Thyroid gland (tissue), 4 donors: ENCODE measurements around the gene ARID4B. TPM values are rescaled to one million over a fixed set of nuclear protein-coding genes. Genes with fewer than 3 reads are reported as not detected.

Source experiments
- DNase-seq, 2 donors: peaks; one replicate each; pipeline ENCODE4 v3.0.0-alpha.2; 2019
- H3K27ac ChIP-seq, 3 donors: fragments of 200-600 bp; sonication (generic); 1 replicate in 2 of 3; 2 replicates in 1 of 3; pipeline ENCODE4 v1.5.1; 2016 to 2019; ENCODE audit warnings: mild to moderate bottlenecking in 1 of 3, moderate library complexity in 1 of 3
- H3K27me3 ChIP-seq: fragments of 200-600 bp; sonication (generic); one replicate; pipeline ENCODE4 v1.5.1; 2019
- H3K36me3 ChIP-seq, 2 donors: fragments of 200-600 bp; sonication (generic); one replicate each; pipeline ENCODE4 v1.5.1; 2016 to 2019
- H3K4me1 ChIP-seq, 2 donors: fragments of 200-600 bp; sonication (generic); one replicate each; pipeline ENCODE4 v1.5.1; 2017 to 2019
- H3K4me3 ChIP-seq, 3 donors: fragments of 200-600 bp; sonication (generic); replicated peaks in 1 of 3; 1 replicate in 2 of 3; 2 replicates in 1 of 3; pipeline ENCODE4 v1.5.1; 2016; ENCODE audit warnings: mild to moderate bottlenecking in 1 of 3
- H3K9me3 ChIP-seq: fragments of 200-600 bp; sonication (generic); one replicate; pipeline ENCODE4 v1.5.1; 2017
- POLR2A ChIP-seq, 2 donors: fragments of 450-650 bp; IDR thresholded peaks; one replicate each; pipeline ENCODE4 v1.6.1; 2017; ENCODE audit warnings: antibody characterized with exemption in 2 of 2, mild to moderate bottlenecking in 2 of 2, moderate library complexity in 1 of 2
- WGBS, 2 donors: methylation state at CpG; one replicate each; pipeline ENCODE4 v1.1.5; 2017; 5-methylcytosine and 5-hydroxymethylcytosine counted together
- intact Hi-C: fragments of 100-400 bp; cut with DNase I; formaldehyde crosslinking; loops from one replicate; pipeline ENCODE4 v1.15.1; 2023
- total RNA-seq, 4 donors: library from RNA; depleted of rRNA; stranded (reverse); fragments of >200 nt; gene quantifications; one replicate each; pipeline ENCODE4 v1.2.3, GENCODE V29; 2016
- TF ChIP-seq, protein P1 (sequence below), 6 experiments: fragments of 200-600 bp in 3 of 6; fragments of 450-650 bp in 3 of 6; sonication (generic) in 3 of 6; IDR thresholded peaks; one replicate each; pipeline ENCODE4 v1.5.1; 2016 to 2019; ENCODE audit warnings: antibody characterized with exemption in 6 of 6, mild to moderate bottlenecking in 2 of 6, inconsistent platforms in 1 of 6, moderate library complexity in 1 of 6

Gene ARID4B
- total RNA-seq, 4 donors from 2014 or later: 49.0 to 65.4 (median 52.5) TPM

DNA sequence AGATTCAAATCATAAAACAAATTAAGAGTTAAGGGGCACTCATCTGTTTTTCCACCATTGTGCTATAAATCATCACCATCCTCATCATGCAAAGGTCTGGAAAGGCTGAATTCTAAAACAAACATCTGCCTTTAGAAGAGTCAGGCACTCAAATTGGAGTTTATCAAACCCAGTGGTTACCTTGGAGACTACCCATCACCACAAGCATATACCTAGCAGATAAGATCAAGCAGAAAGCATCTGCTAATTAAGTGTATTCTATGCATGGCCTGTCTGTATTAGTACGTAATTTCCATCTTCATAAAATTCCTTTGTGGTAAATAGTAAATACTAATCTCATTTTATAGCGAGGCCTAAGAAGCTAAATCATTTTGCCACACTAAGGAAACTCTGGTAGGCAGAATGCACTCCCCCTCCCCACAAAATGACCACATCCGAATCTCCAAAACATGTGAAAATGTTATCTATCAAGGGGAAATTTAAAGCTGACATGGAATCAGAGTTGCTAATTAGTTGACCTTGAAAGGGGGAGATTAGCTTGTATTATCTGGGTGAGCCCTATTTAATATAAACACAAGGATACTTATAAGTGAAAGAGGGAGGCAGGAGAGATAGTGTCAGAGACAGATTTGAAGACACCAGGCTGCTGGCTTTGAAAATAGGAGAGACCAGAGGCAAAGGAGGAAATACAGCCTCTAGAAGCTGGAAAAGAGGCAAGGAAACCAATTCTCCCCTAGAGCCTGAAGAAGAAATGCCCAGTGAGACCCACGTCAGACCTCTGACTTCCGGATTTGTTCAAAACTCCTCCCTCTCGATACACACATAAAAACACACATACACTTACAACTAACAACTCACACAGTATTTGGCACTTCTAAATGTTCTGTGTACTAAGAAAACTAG, 23.2 kb downstream of the ARID4B start:
- no peak overlapping the region for H3K4me3 ChIP-seq
- TF ChIP-seq, protein P1, sequence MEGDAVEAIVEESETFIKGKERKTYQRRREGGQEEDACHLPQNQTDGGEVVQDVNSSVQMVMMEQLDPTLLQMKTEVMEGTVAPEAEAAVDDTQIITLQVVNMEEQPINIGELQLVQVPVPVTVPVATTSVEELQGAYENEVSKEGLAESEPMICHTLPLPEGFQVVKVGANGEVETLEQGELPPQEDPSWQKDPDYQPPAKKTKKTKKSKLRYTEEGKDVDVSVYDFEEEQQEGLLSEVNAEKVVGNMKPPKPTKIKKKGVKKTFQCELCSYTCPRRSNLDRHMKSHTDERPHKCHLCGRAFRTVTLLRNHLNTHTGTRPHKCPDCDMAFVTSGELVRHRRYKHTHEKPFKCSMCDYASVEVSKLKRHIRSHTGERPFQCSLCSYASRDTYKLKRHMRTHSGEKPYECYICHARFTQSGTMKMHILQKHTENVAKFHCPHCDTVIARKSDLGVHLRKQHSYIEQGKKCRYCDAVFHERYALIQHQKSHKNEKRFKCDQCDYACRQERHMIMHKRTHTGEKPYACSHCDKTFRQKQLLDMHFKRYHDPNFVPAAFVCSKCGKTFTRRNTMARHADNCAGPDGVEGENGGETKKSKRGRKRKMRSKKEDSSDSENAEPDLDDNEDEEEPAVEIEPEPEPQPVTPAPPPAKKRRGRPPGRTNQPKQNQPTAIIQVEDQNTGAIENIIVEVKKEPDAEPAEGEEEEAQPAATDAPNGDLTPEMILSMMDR (IDR thresholded peaks at IDR 0.05): no peak
- TF ChIP-seq POLR2A (IDR thresholded peaks at IDR 0.05): no peak
- intact Hi-C loops: no loop called here
- no peaks in the 10 kb centered on the region for H3K9me3 ChIP-seq
- H3K36me3 ChIP-seq: no peaks in the 10 kb centered on the region
- WGBS, 2 donors: 59 to 61% methylated on average over 6 of the region's 6 CpGs
- peaks cover 15 to 22% of the 10 kb centered on the region in 2 donors for H3K4me1 ChIP-seq
- peak overlapping the region in 1 of 3 donors; percentile 47 for H3K27ac ChIP-seq
- DNase-seq: no peak
- no peaks in the 10 kb centered on the region for H3K27me3 ChIP-seq

DNA sequence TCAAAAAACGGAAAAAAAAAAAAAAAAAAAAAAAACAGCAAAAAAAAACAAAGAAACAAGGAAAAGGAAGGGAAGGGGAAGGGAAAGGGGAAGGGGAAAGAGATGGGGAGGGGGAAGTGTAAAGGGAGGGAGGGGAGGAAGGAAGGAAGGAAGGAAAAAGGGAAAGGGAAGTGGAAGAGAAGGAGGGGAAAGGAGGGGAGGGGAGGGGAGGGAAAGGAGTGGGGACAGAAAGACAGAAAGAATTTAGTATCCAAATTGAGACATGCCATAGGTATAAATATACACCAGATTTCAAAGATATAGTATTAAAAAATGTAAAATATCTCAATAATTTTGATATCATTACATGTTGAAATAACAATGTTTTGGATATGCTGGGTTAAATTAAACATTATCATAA, 25.8 kb downstream of the ARID4B start:
- intact Hi-C loops: no loop called here
- H3K4me3 ChIP-seq: no peak overlapping the region
- 67 to 73% methylated on average over 1 of the region's 1 CpG for WGBS, 2 donors
- H3K9me3 ChIP-seq: no peaks in the 10 kb centered on the region
- no peak for TF ChIP-seq POLR2A (IDR thresholded peaks at IDR 0.05)
- TF ChIP-seq, protein P1 (IDR thresholded peaks at IDR 0.05): no peak
- no peaks in the 10 kb centered on the region for H3K36me3 ChIP-seq
- H3K27ac ChIP-seq: no peak overlapping the region
- H3K27me3 ChIP-seq: no peaks in the 10 kb centered on the region
- no peak for DNase-seq
- peaks cover 8 to 15% of the 10 kb centered on the region in 2 donors for H3K4me1 ChIP-seq

DNA sequence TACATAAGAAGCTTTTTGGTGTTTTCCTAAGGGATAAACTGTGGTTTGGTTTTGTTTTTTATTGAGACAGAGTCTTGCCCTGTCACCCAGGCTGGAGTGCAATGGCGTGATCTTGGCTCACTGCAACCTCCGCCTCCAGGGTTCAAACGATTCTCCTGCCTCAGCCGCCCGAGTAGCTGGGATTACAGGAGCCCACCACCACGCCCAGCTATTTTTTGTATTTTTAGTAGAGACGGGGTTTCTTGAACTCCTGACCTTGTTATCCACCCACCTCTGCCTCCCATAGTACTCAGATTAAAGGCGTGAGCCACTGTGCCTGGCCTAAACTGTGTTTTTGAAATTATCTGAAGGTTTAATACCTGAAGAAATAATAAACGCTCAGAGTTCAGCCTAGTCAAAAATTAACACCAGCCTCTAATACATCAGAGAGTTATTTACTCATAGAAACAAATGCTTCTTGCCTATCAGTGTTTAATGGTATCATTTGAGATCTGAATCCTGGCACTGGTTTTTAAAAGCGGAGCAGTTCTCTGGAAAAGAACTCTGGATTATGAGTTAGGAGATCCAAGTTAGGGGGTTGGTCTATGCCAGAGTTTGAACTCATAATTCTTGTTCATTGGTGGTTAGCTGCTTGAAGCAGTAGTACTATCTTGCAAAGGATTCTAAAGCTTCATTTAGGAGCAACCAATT, 28.7 kb downstream of the ARID4B start:
- H3K27me3 ChIP-seq: no peaks in the 10 kb centered on the region
- 84 to 89% methylated on average over 10 of the region's 10 CpGs for WGBS, 2 donors
- no peak overlapping the region for H3K27ac ChIP-seq
- peaks cover 19% of the 10 kb centered on the region in 2 donors for H3K4me1 ChIP-seq
- no peak overlapping the region for H3K4me3 ChIP-seq
- DNase-seq: no peak
- H3K36me3 ChIP-seq: no peaks in the 10 kb centered on the region
- TF ChIP-seq, protein P1 (IDR thresholded peaks at IDR 0.05): no peak
- TF ChIP-seq POLR2A (IDR thresholded peaks at IDR 0.05): no peak
- no peaks in the 10 kb centered on the region for H3K9me3 ChIP-seq
- intact Hi-C loops: no loop called here

DNA sequence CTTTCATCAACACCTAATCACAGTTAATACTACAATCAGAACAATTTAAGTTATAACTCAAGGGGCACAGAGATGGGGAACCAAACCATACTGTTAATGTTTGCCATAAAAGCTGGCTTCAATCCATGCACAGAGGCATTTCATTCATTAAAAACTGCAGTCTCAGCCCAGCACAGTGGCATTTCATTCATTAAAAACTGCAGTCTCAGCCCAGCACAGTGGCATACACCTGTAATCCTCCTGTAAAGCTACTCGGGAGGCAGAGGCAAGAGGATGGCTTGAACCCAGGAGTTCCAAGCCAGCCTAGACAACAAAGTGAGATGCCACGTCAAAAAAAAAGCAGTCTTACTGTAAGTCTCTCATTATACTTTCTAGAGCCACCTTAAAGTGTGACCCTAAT, 29.2 kb downstream of the ARID4B start:
- no peak overlapping the region for H3K4me3 ChIP-seq
- H3K4me1 ChIP-seq: peaks cover 19% of the 10 kb centered on the region in 2 donors
- no peak for TF ChIP-seq POLR2A (IDR thresholded peaks at IDR 0.05)
- TF ChIP-seq, protein P1 (IDR thresholded peaks at IDR 0.05): no peak
- no peak overlapping the region for H3K27ac ChIP-seq
- 61 to 68% methylated on average over 2 of the region's 2 CpGs for WGBS, 2 donors
- intact Hi-C loops: no loop called here
- no peaks in the 10 kb centered on the region for H3K27me3 ChIP-seq
- DNase-seq: no peak
- no peaks in the 10 kb centered on the region for H3K36me3 ChIP-seq
- H3K9me3 ChIP-seq: no peaks in the 10 kb centered on the region

DNA sequence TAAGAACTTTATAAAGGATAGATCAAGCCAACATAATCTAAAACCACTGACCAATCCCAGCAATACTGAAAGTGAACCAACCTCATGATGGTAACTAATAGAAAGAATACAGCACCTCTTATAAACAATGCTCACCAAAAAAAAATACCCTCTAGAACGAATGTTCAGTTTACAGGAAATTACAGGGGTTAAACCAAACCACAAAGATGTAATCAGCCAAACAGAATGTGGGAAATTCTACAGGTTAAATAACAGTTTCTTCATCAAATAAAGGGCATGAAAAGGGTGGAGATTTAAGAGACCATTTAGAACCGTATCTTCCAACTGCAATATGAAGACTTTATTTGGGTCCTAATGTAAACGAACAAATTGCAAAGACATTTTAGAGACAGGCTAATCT, 30.4 kb downstream of the ARID4B start:
- no peak for TF ChIP-seq POLR2A (IDR thresholded peaks at IDR 0.05)
- TF ChIP-seq, protein P1 (IDR thresholded peaks at IDR 0.05): no peak
- intact Hi-C loops: no loop called here
- Histone ChIP-seq H3K4me1 (peaks cover 19% of the 10 kb centered on the region in 2 donors), H3K27ac (peak overlapping the region in 1 of 3 donors; percentile 83), H3K36me3 (no peaks in the 10 kb centered on the region), H3K9me3 (no peaks in the 10 kb centered on the region), H3K27me3 (no peaks in the 10 kb centered on the region), H3K4me3 (no peak overlapping the region)
- 85% methylated on average over 3 of the region's 3 CpGs for WGBS, 2 donors
- no peak for DNase-seq
